IMR-90 (cell line): ENCODE results near the gene LDHB. TPM values are rescaled to one million over a fixed set of nuclear protein-coding genes. Genes with fewer than 3 reads are reported as not detected.

Source experiments
- ATAC-seq: fragments of 200-7000 bp; cut with Tn5 transposase; 2 replicates; pipeline ENCODE4 v1.9.1; 2020; ENCODE audit warnings: low read depth, mild to moderate bottlenecking, moderate library complexity
- BruUV-seq: library from RNA; stranded (reverse); fragments of 400-500 nt; replicated peaks from 2 replicates; lab custom pipeline; 2021; lab: Mats Ljungman, UMichigan
- CTCF ChIA-PET: fragments of 300-600 bp; formaldehyde crosslinking; extraction: SDS; loops from one replicate; lab custom pipeline; 2021; ENCODE audit warnings: antibody characterized with exemption; lab: Yijun Ruan, JAX
- POLR2A ChIA-PET: fragments of 300-600 bp; sonication (Branson Sonifier 250); formaldehyde crosslinking; loops from one replicate; lab custom pipeline; 2022; ENCODE audit warnings: antibody characterized with exemption; ENCODE audit not compliant: unreplicated experiment; lab: Charles Lee
- DNase-seq: peaks from one replicate; pipeline ENCODE4 v3.0.0; 2013
- H2AFZ ChIP-seq: replicated peaks from 2 replicates; pipeline ENCODE3; 2013; ENCODE audit warnings: low read length, mild to moderate bottlenecking; ENCODE audit not compliant: poor library complexity
- H2AK5ac ChIP-seq: 2 replicates; pipeline ENCODE4 v1.6.1; 2013; ENCODE audit warnings: low read depth, low read length, inconsistent platforms
- H2AK9ac ChIP-seq: replicated peaks from 2 replicates; pipeline ENCODE3; 2013; ENCODE audit warnings: mild to moderate bottlenecking, low read depth, low read length, moderate library complexity; ENCODE audit not compliant: poor library complexity
- H2BK120ac ChIP-seq: 2 replicates; pipeline ENCODE4 v1.6.1; 2013; ENCODE audit warnings: low read depth, low read length, inconsistent platforms
- H2BK15ac ChIP-seq: 3 replicates; pipeline ENCODE4 v1.6.1; 2013; ENCODE audit warnings: low read depth, low read length, inconsistent platforms
- H2BK20ac ChIP-seq: 2 replicates; pipeline ENCODE4 v1.6.1; 2013; ENCODE audit warnings: low read depth, mild to moderate bottlenecking, inconsistent platforms, low read length, moderate library complexity
- H2BK5ac ChIP-seq: 2 replicates; pipeline ENCODE4 v1.6.1; 2013; ENCODE audit warnings: mild to moderate bottlenecking, low read depth, low read length, inconsistent platforms; ENCODE audit not compliant: poor library complexity, severe bottlenecking
- H3K14ac ChIP-seq: replicated peaks from 2 replicates; pipeline ENCODE4 v1.6.1; 2013; ENCODE audit warnings: low read depth, low read length, inconsistent platforms
- H3K18ac ChIP-seq: 2 replicates; pipeline ENCODE4 v1.6.1; 2013; ENCODE audit warnings: low read depth, low read length, control low read depth
- H3K23ac ChIP-seq: 2 replicates; pipeline ENCODE4 v1.6.1; 2013; ENCODE audit warnings: low read depth, low read length, inconsistent platforms
- H3K27ac ChIP-seq: 2 replicates; pipeline ENCODE4 v1.5.1; 2013; ENCODE audit warnings: mild to moderate bottlenecking, control low read depth, low read length; ENCODE audit not compliant: insufficient read depth
- H3K27me3 ChIP-seq: 2 replicates; pipeline ENCODE4 v1.6.1; 2013; ENCODE audit warnings: low read length; ENCODE audit not compliant: control insufficient read depth, insufficient read depth
- H3K36me3 ChIP-seq: 2 replicates; pipeline ENCODE4 v1.6.1; 2013; ENCODE audit warnings: low read length, mixed read lengths; ENCODE audit not compliant: control insufficient read depth, insufficient read depth
- H3K4ac ChIP-seq: 2 replicates; pipeline ENCODE4 v1.6.1; 2013; ENCODE audit warnings: low read depth, low read length, inconsistent platforms
- H3K4me1 ChIP-seq: 2 replicates; pipeline ENCODE4 v1.6.1; 2013; ENCODE audit warnings: low read length, mixed read lengths; ENCODE audit not compliant: control insufficient read depth, insufficient read depth
- H3K4me2 ChIP-seq: 2 replicates; pipeline ENCODE4 v1.6.1; 2013; ENCODE audit warnings: low read depth, mild to moderate bottlenecking, control low read depth, low read length, moderate library complexity
- H3K4me3 ChIP-seq: 2 replicates; pipeline ENCODE4 v1.5.1; 2013; ENCODE audit warnings: low read depth, mild to moderate bottlenecking, control low read depth, low read length, moderate library complexity; ENCODE audit not compliant: insufficient read depth
- H3K56ac ChIP-seq: 2 replicates; pipeline ENCODE4 v1.6.1; 2013; ENCODE audit warnings: low read length, inconsistent platforms; ENCODE audit not compliant: insufficient read depth; ENCODE audit errors: extremely low read depth
- H3K79me1 ChIP-seq, 2 experiments: 2 replicates each; pipeline ENCODE4 v1.6.1; 2013; ENCODE audit warnings: low read length in 2 of 2, inconsistent platforms in 1 of 2, low read depth in 1 of 2
- H3K9ac ChIP-seq: 2 replicates; pipeline ENCODE4 v1.6.1; 2013; ENCODE audit warnings: low read depth, low read length, control low read depth
- H3K9me1 ChIP-seq: 2 replicates; pipeline ENCODE4 v1.6.1; 2013; ENCODE audit warnings: low read length, inconsistent platforms; ENCODE audit not compliant: insufficient read depth
- H3K9me3 ChIP-seq: 2 replicates; pipeline ENCODE4 v1.6.1; 2013; ENCODE audit warnings: low read length; ENCODE audit not compliant: control insufficient read depth, insufficient read depth
- H4K20me1 ChIP-seq: 2 replicates; pipeline ENCODE4 v1.6.1; 2013; ENCODE audit warnings: low read length, inconsistent platforms; ENCODE audit not compliant: insufficient read depth
- H4K5ac ChIP-seq: 2 replicates; pipeline ENCODE4 v1.6.1; 2013; ENCODE audit warnings: mild to moderate bottlenecking, low read depth, low read length, control low read depth
- H4K8ac ChIP-seq, 2 experiments: 2 replicates each; pipeline ENCODE4 v1.6.1; 2013; ENCODE audit warnings: low read depth in 2 of 2, low read length in 2 of 2, control low read depth in 1 of 2, inconsistent platforms in 1 of 2
- H4K91ac ChIP-seq: 2 replicates; pipeline ENCODE4 v1.6.1; 2013; ENCODE audit warnings: low read depth, low read length, inconsistent platforms; ENCODE audit not compliant: insufficient read depth
- RAD21 ChIP-seq: IDR thresholded peaks from 2 replicates; pipeline ENCODE4 v1.6.1; 2012; ENCODE audit warnings: low read length, improper control_type of control experiment
- RCOR1 ChIP-seq: IDR thresholded peaks from 2 replicates; pipeline ENCODE4 v1.6.1; 2012; ENCODE audit warnings: mild to moderate bottlenecking, low read length, improper control_type of control experiment; ENCODE audit not compliant: insufficient replicate concordance
- WGBS, 2 experiments: methylation state at CpG; one replicate each; pipeline versions ENCODE4 v1.1.5 to v1.1.7; 2013; ENCODE audit warnings: missing lambda C conversion rate in 2 of 2; ENCODE audit not compliant: insufficient read length in 1 of 2; ENCODE audit errors: extremely low coverage in 2 of 2; 5-methylcytosine and 5-hydroxymethylcytosine counted together
- dilution Hi-C: fragments of 300-500 bp; cut with HindIII; formaldehyde crosslinking; loops from one replicate; pipeline ENCODE4 v1.14.3; 2018; ENCODE audit warnings: low sequenced_read_pairs; ENCODE audit not compliant: unreplicated experiment
- in situ Hi-C: fragments of 300-500 bp; cut with MboI; formaldehyde crosslinking; loops from 3 replicates; pipeline ENCODE4 v1.14.3; 2019; ENCODE audit warnings: low sequenced_read_pairs, inconsistent platforms, mixed read lengths
- intact Hi-C: fragments of 100-400 bp; cut with micrococcal nuclease; formaldehyde crosslinking; loops from 2 replicates; pipeline ENCODE4 v1.10.0; 2022
- polyA plus RNA-seq, 3 experiments: library from polyadenylated mRNA; depleted of rRNA; stranded (reverse); fragments of >200 nt; gene quantifications; 2 replicates each; pipeline ENCODE4 v1.2.3, GENCODE V29; 2012; ENCODE audit warnings: low replicate concordance in 1 of 3
- total RNA-seq: library from RNA; depleted of rRNA; stranded (reverse); fragments of >200 nt; gene quantifications from 2 replicates; pipeline ENCODE4 v1.2.3, GENCODE V29; 2012

The LDHB gene
- total and polyA plus RNA-seq, 2 of the 4 experiments (the other 2 are of a cell fraction) = 623 to 630 TPM

- Histone ChIP-seq H4K20me1 (no peaks in the 10 kb centered on the region), H3K14ac (no peak within 1 kb of the TSS), H2BK5ac (no peak within 1 kb of the TSS), H3K4me2 (no peak within 1 kb of the TSS), H3K9me1 (no peaks in the 10 kb centered on the region), H2BK15ac (no peak within 1 kb of the TSS), H3K23ac (no peak within 1 kb of the TSS), H3K4me3 (no peak within 1 kb of the TSS), H2BK120ac (no peak within 1 kb of the TSS), H2AK5ac (no peak within 1 kb of the TSS), H3K4ac (no peak within 1 kb of the TSS), H3K4me1 (no peaks in the 10 kb centered on the region), H3K27ac (no peak within 1 kb of the TSS), H3K36me3 (no peaks in the 10 kb centered on the region), H4K5ac (no peak within 1 kb of the TSS), H2BK20ac (no peak within 1 kb of the TSS), H3K9ac (no peak within 1 kb of the TSS), H3K9me3 (no peaks in the 10 kb centered on the region), H3K27me3 (0 out of 2 replicates have a peak, but pooled peaks cover 2% of the 10 kb centered on the region), H3K18ac (no peak within 1 kb of the TSS), H4K8ac (no peak within 1 kb of the TSS), H2AFZ (no peak within 1 kb of the TSS), H3K79me1 (no peaks in the 10 kb centered on the region), H2AK9ac (no peak within 1 kb of the TSS), H4K91ac (no peak within 1 kb of the TSS), H3K56ac (no peak within 1 kb of the TSS)
- WGBS, 2 experiments = no CpG with 5 or more reads among the region's 7 CpGs
- intact Hi-C loops = loop anchor here (10.0 kb wide), 1 partner anchor 410 kb away; no protein-coding TSS in a partner anchor
- dilution Hi-C loops = no loop called here
- CTCF ChIA-PET = no interaction called here
- ATAC-seq (no peak), DNase-seq (no peak)
- POLR2A ChIA-PET = no interaction called here
- in situ Hi-C loops = loop anchor here (10.0 kb wide), 1 partner anchor 70 kb away; no protein-coding TSS in a partner anchor
- TF ChIP-seq RAD21 (no peak), RCOR1 (no peak)
- BruUV-seq = no TSS peak
Observed at GRCh38 chr12:21604245-21605101, 53.2 kb downstream of the LDHB start, which contains the start of gene GYS2. Gene GYS2, minus strand, starts transcription at chr12:21604847. Its CDS starts 255 bp downstream, at chr12:21604592.
